ENCODE data around the gene TSPAN14.

Gene TSPAN14

GRCh38 chr10:80502621-80503583 is 48.8 kb downstream of the TSPAN14 start:
- peaks cover 45% of the 10 kb centered on the region; the same call in 1 of the 2 replicates for H3K79me2 ChIP-seq (ENCODE audit: insufficient read depth, low read length)

DNA sequence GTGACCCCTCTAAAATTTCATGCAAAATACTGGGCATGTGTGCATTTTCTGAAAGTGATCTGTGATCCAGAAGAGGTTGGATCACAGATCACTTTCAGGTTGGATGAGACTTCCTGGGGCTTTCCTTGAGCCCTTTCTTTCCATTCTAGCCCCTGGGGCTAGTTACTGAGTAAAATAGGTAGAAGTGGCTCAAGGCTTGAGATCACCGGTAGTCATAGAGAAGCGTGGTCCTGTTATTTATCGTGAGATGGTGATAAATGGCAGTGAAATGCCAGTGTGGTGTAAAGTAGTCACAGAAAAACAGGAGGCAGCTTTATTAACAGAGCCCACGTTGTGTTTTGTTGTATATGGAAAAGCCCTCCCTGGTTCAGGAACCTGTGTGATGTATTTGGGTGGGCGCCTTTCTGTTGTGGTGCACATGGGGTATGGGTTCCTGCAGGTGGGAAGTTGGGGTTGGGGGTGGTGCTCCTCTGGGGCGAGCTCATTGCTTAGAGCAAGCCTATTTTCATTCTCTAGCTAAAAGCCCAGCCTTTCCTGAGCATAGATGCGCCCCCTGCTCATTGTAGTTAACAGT is 49.6 kb downstream of the TSPAN14 start:
- Histone ChIP-seq H3K79me2 (ENCODE audit: insufficient read depth, low read length) (peaks cover 37% of the 10 kb centered on the region; the same call in 1 of the 2 replicates), H3K4me2 (ENCODE audit: low read depth, low read length, poor library complexity, severe bottlenecking) (no peak overlapping the region), H2AFZ (ENCODE audit: low read length) (no peak overlapping the region), H3F3A (ENCODE audit: low read depth) (no peaks in the 10 kb centered on the region), H3K9me3 (ENCODE audit: insufficient read depth, low read depth, low read length) (no peaks in the 10 kb centered on the region), H3K4me3 (ENCODE audit: low read length, poor library complexity, severe bottlenecking) (no peak overlapping the region), H3K4me1 (ENCODE audit: insufficient read depth, low read length, poor library complexity, severe bottlenecking) (peaks cover 11% of the 10 kb centered on the region), H3K9ac (ENCODE audit: low read depth, low read length, poor library complexity, severe bottlenecking) (no peak overlapping the region), H4K20me1 (ENCODE audit: insufficient read depth, low read length, poor library complexity, severe bottlenecking) (peaks cover 4% of the 10 kb centered on the region), H3K36me3 (ENCODE audit: insufficient read depth, low read length) (peaks cover 17% of the 10 kb centered on the region; the same call in 1 of the 2 replicates), H3K9me2 (replicated peaks; ENCODE audit: low read depth, low read length) (no peaks in the 10 kb centered on the region), H3K27me3 (ENCODE audit: insufficient read depth, low read length, poor library complexity, severe bottlenecking) (no peaks in the 10 kb centered on the region)
- TF ChIP-seq EZH2phosphoT487 (IDR thresholded peaks at IDR 0.05; ENCODE audit: borderline replicate concordance): no peak
- no peak for TF ChIP-seq CTCF (conservative IDR thresholded peaks at IDR 0.05; ENCODE audit: low read length)

More at GRCh38 chr10:80502621-80503583, 48.8 kb downstream of the TSPAN14 start:
- H4K20me1 ChIP-seq (ENCODE audit: insufficient read depth, low read length, poor library complexity, severe bottlenecking): peaks cover 4% of the 10 kb centered on the region
- TF ChIP-seq EZH2phosphoT487 (IDR thresholded peaks at IDR 0.05; ENCODE audit: borderline replicate concordance) (no peak), CTCF (conservative IDR thresholded peaks at IDR 0.05; ENCODE audit: low read length) (no peak)
- no peak overlapping the region for H2AFZ ChIP-seq (ENCODE audit: low read length)
- no peak overlapping the region for H3K9ac ChIP-seq (ENCODE audit: low read depth, low read length, poor library complexity, severe bottlenecking)
- H3K4me2 ChIP-seq (ENCODE audit: low read depth, low read length, poor library complexity, severe bottlenecking): no peak overlapping the region
- H3K4me1 ChIP-seq (ENCODE audit: insufficient read depth, low read length, poor library complexity, severe bottlenecking): peaks cover 15% of the 10 kb centered on the region
- H3F3A ChIP-seq (ENCODE audit: low read depth): no peaks in the 10 kb centered on the region
- H3K36me3 ChIP-seq (ENCODE audit: insufficient read depth, low read length): peaks cover 13% of the 10 kb centered on the region; the same call in 1 of the 2 replicates
- no peak overlapping the region for H3K4me3 ChIP-seq (ENCODE audit: low read length, poor library complexity, severe bottlenecking)
- H3K9me3 ChIP-seq (ENCODE audit: insufficient read depth, low read depth, low read length): no peaks in the 10 kb centered on the region
- no peaks in the 10 kb centered on the region for H3K27me3 ChIP-seq (ENCODE audit: insufficient read depth, low read length, poor library complexity, severe bottlenecking)
- H3K9me2 ChIP-seq (replicated peaks; ENCODE audit: low read depth, low read length): no peaks in the 10 kb centered on the region

- peaks cover 5% of the 10 kb centered on the region for H3K4me1 ChIP-seq (ENCODE audit: insufficient read depth, low read length, poor library complexity, severe bottlenecking)
- H3K27me3 ChIP-seq (ENCODE audit: insufficient read depth, low read length, poor library complexity, severe bottlenecking): no peaks in the 10 kb centered on the region
- no peaks in the 10 kb centered on the region for H3F3A ChIP-seq (ENCODE audit: low read depth)
- H3K36me3 ChIP-seq (ENCODE audit: insufficient read depth, low read length): peaks cover 21% of the 10 kb centered on the region; the same call in 1 of the 2 replicates
- H3K9ac ChIP-seq (ENCODE audit: low read depth, low read length, poor library complexity, severe bottlenecking): no peak overlapping the region
- H3K9me2 ChIP-seq (replicated peaks; ENCODE audit: low read depth, low read length): no peaks in the 10 kb centered on the region
- H3K4me3 ChIP-seq (ENCODE audit: low read length, poor library complexity, severe bottlenecking): no peak overlapping the region
- peaks cover 4% of the 10 kb centered on the region for H4K20me1 ChIP-seq (ENCODE audit: insufficient read depth, low read length, poor library complexity, severe bottlenecking)
- H3K79me2 ChIP-seq (ENCODE audit: insufficient read depth, low read length): peaks cover 32% of the 10 kb centered on the region; the same call in 1 of the 2 replicates
- H2AFZ ChIP-seq (ENCODE audit: low read length): no peak overlapping the region
- H3K4me2 ChIP-seq (ENCODE audit: low read depth, low read length, poor library complexity, severe bottlenecking): no peak overlapping the region
- no peak for TF ChIP-seq CTCF (conservative IDR thresholded peaks at IDR 0.05; ENCODE audit: low read length)
- TF ChIP-seq EZH2phosphoT487 (IDR thresholded peaks at IDR 0.05; ENCODE audit: borderline replicate concordance): no peak
- H3K9me3 ChIP-seq (ENCODE audit: insufficient read depth, low read depth, low read length): no peaks in the 10 kb centered on the region
Measured at GRCh38 chr10:80504158-80504811, 50.2 kb downstream of the TSPAN14 start.
